SK-N-SH (cell line): Measurements from ENCODE around the gene WRNIP1. TPM values are rescaled to one million over a fixed set of nuclear protein-coding genes. Genes with fewer than 3 reads are reported as not detected.

Experiments
- CTCF ChIA-PET: fragments of 300-600, 350-600 bp; formaldehyde crosslinking; extraction: SDS; loops from one replicate; lab custom pipeline; 2021; lab: Yijun Ruan, JAX
- POLR2A ChIA-PET: fragments of 350-600 bp; sonication (Branson Sonifier 250); formaldehyde crosslinking; extraction: SDS; loops from one replicate; lab custom pipeline; 2020; ENCODE audit warnings: antibody characterized with exemption, inconsistent platforms; lab: Yijun Ruan, JAX
- DNase-seq: peaks from one replicate; pipeline ENCODE4 v3.0.0; 2012
- H2AFZ ChIP-seq: fragments of 200-600 bp; sonication (generic); 2 replicates; pipeline ENCODE4 v1.8.1; 2016; ENCODE audit warnings: antibody characterized with exemption, mild to moderate bottlenecking, low read depth
- H3F3A ChIP-seq: fragments of 200-600 bp; sonication (generic); replicated peaks from 2 replicates; pipeline ENCODE3; 2016; ENCODE audit warnings: antibody characterized with exemption, mild to moderate bottlenecking; ENCODE audit not compliant: insufficient read depth
- H3K27ac ChIP-seq, 2 experiments: fragments of 200-500 bp in 1 of 2; fragments of 200-600 bp in 1 of 2; sonication (Bioruptor generic) in 1 of 2; sonication (generic), shearing (Covaris generic) in 1 of 2; 2 replicates each; pipeline versions ENCODE4 v1.5.1 to v1.6.1; 2014 to 2016; ENCODE audit warnings: low read depth in 2 of 2, inconsistent platforms in 1 of 2, low read length in 1 of 2, mild to moderate bottlenecking in 1 of 2, mixed read lengths in 1 of 2
- H3K27me3 ChIP-seq: fragments of 200-600 bp; sonication (generic), shearing (Covaris generic); 2 replicates; pipeline ENCODE4 v1.6.1; 2016; ENCODE audit warnings: mixed run types; ENCODE audit not compliant: insufficient read depth
- H3K36me3 ChIP-seq, 2 experiments: fragments of 200-500 bp in 1 of 2; fragments of 200-600 bp in 1 of 2; sonication (Bioruptor generic) in 1 of 2; sonication (generic) in 1 of 2; replicated peaks in 1 of 2; 2 replicates each; pipeline versions ENCODE3 to v1.5.1; 2014 to 2016; ENCODE audit warnings: low read length in 1 of 2, mild to moderate bottlenecking in 1 of 2; ENCODE audit not compliant: insufficient read depth in 2 of 2, control insufficient read depth in 1 of 2
- H3K4me1 ChIP-seq, 2 experiments: fragments of 200-500 bp in 1 of 2; fragments of 200-600 bp in 1 of 2; sonication (Bioruptor generic) in 1 of 2; sonication (generic), shearing (Covaris generic) in 1 of 2; 2 replicates each; pipeline versions ENCODE4 v1.5.1 to v1.6.1; 2014 to 2016; ENCODE audit warnings: low read depth in 1 of 2, low read length in 1 of 2, mixed run types in 1 of 2; ENCODE audit not compliant: insufficient read depth in 2 of 2, control insufficient read depth in 1 of 2
- H3K4me2 ChIP-seq: fragments of 200-600 bp; sonication (generic), shearing (Covaris generic); 2 replicates; pipeline ENCODE4 v1.6.1; 2017; ENCODE audit warnings: mixed run types
- H3K4me3 ChIP-seq, 2 experiments: fragments of 200-500 bp in 1 of 2; fragments of 200-600 bp in 1 of 2; sonication (Bioruptor generic) in 1 of 2; sonication (generic), shearing (Covaris generic) in 1 of 2; 2 replicates each; pipeline versions ENCODE4 v1.5.1 to v1.8.1; 2014 to 2016; ENCODE audit warnings: low read depth in 2 of 2, inconsistent platforms in 1 of 2, low read length in 1 of 2, mild to moderate bottlenecking in 1 of 2, mixed read lengths in 1 of 2, moderate library complexity in 1 of 2
- H3K79me2 ChIP-seq: fragments of 200-600 bp; sonication (generic); 2 replicates; pipeline ENCODE4 v1.8.1; 2017; ENCODE audit warnings: mild to moderate bottlenecking; ENCODE audit not compliant: insufficient read depth
- H3K9ac ChIP-seq: fragments of 200-600 bp; sonication (generic); 2 replicates; pipeline ENCODE4 v1.6.1; 2017; ENCODE audit warnings: mixed run types
- H3K9me2 ChIP-seq: fragments of 200-600 bp; sonication (generic); 2 replicates; pipeline ENCODE4 v1.6.1; 2017; ENCODE audit warnings: mixed run types
- H3K9me3 ChIP-seq: fragments of 200-600 bp; sonication (generic); 2 replicates; pipeline ENCODE4 v1.6.1; 2017; ENCODE audit warnings: mixed run types, mild to moderate bottlenecking, moderate library complexity
- H4K20me1 ChIP-seq: fragments of 200-600 bp; sonication (generic); 2 replicates; pipeline ENCODE4 v1.6.1; 2017; ENCODE audit warnings: mild to moderate bottlenecking, mixed run types; ENCODE audit not compliant: insufficient read depth
- CHD2 ChIP-seq: fragments of 150-350 bp; IDR thresholded peaks from 2 replicates; pipeline ENCODE4 v1.6.1; 2018; ENCODE audit warnings: low read length; ENCODE audit not compliant: partially characterized antibody
- ELF1 ChIP-seq: IDR thresholded peaks from 2 replicates; pipeline ENCODE4 v1.4.0; 2012
- EP300 ChIP-seq, 2 experiments: IDR thresholded peaks; 2 replicates each; pipeline versions ENCODE4 v1.4.0 to v1.6.1; 2012; ENCODE audit warnings: borderline replicate concordance in 1 of 2, low read depth in 1 of 2, low read length in 1 of 2
- FOSL2 ChIP-seq: IDR thresholded peaks from 2 replicates; pipeline ENCODE4 v1.4.0; 2012; ENCODE audit warnings: low read depth, mild to moderate bottlenecking, moderate library complexity, borderline replicate concordance
- FOXJ3 ChIP-seq: sonication (generic); formaldehyde crosslinking; IDR thresholded peaks from 2 replicates; pipeline ENCODE4 v1.5.1; 2020; ENCODE audit warnings: mild to moderate bottlenecking, missing genetic modification reagents
- FOXM1 ChIP-seq: IDR thresholded peaks from 2 replicates; pipeline ENCODE4 v1.4.0; 2012; ENCODE audit warnings: low read depth, mild to moderate bottlenecking
- GABPA ChIP-seq: IDR thresholded peaks from 2 replicates; pipeline ENCODE4 v1.4.0; 2012; ENCODE audit warnings: low read depth, mild to moderate bottlenecking
- NFIC ChIP-seq: IDR thresholded peaks from 2 replicates; pipeline ENCODE4 v1.4.0; 2012; ENCODE audit warnings: borderline replicate concordance
- POLR2AphosphoS5 ChIP-seq: IDR thresholded peaks from 2 replicates; pipeline ENCODE4 v1.6.1; 2012; ENCODE audit warnings: low read depth, low read length
- REST ChIP-seq: IDR thresholded peaks from 2 replicates; pipeline ENCODE4 v1.6.1; 2012; ENCODE audit warnings: mild to moderate bottlenecking, low read depth, low read length, moderate library complexity
- RFX5 ChIP-seq: IDR thresholded peaks from 2 replicates; pipeline ENCODE4 v1.6.1; 2012; ENCODE audit warnings: mild to moderate bottlenecking, improper control_type of control experiment, low read length
- RXRA ChIP-seq: IDR thresholded peaks from 2 replicates; pipeline ENCODE4 v1.4.0; 2012; ENCODE audit warnings: low read depth, mild to moderate bottlenecking, borderline replicate concordance
- SIN3A ChIP-seq: IDR thresholded peaks from 2 replicates; pipeline ENCODE4 v1.6.1; 2012; ENCODE audit warnings: low read depth, mild to moderate bottlenecking, low read length, moderate library complexity, borderline replicate concordance
- SMC3 ChIP-seq: IDR thresholded peaks from 2 replicates; pipeline ENCODE4 v1.6.1; 2012; ENCODE audit warnings: low read depth, low read length, improper control_type of control experiment
- TCF12 ChIP-seq: IDR thresholded peaks from 2 replicates; pipeline ENCODE4 v1.4.0; 2012
- TEAD4 ChIP-seq: IDR thresholded peaks from 2 replicates; pipeline ENCODE4 v1.4.0; 2012; ENCODE audit warnings: mild to moderate bottlenecking, borderline replicate concordance; ENCODE audit not compliant: insufficient read depth
- USF2 ChIP-seq: fragments of 150-350 bp; IDR thresholded peaks from 2 replicates; pipeline ENCODE4 v1.6.1; 2017; ENCODE audit warnings: antibody characterized with exemption, low read length, low read depth, borderline replicate concordance
- YY1 ChIP-seq: IDR thresholded peaks from 2 replicates; pipeline ENCODE4 v1.4.0; 2012; ENCODE audit warnings: low read depth, mild to moderate bottlenecking
- ZBTB33 ChIP-seq: IDR thresholded peaks from 2 replicates; pipeline ENCODE4 v1.4.0; 2012; ENCODE audit warnings: low read depth, borderline replicate concordance
- WGBS: methylation state at CpG from one replicate; pipeline ENCODE4 v1.1.6; 2017; ENCODE audit warnings: low lambda C conversion rate; 5-methylcytosine and 5-hydroxymethylcytosine counted together
- polyA plus RNA-seq, 3 experiments: library from polyadenylated mRNA; depleted of rRNA; stranded (reverse); fragments of >200 nt; gene quantifications; 2 replicates each; pipeline ENCODE4 v1.2.3, GENCODE V29; 2012

WRNIP1 gene
- polyA plus RNA-seq, 1 of the 3 experiments (the other 2 are of a cell fraction), result 47.5 TPM

- TF ChIP-seq YY1 (no peak), FOSL2 (no peak), FOXJ3 (CRISPR knock-in tag) (no peak), FOXM1 (no peak), TCF12 (no peak), ZBTB33 (no peak), REST (no peak), POLR2AphosphoS5 (no peak), ELF1 (no peak), CHD2 (no peak), TEAD4 (no peak), RXRA (no peak), NFIC (no peak), SIN3A (no peak), EP300 (IDR thresholded peaks at IDR 0.05; ENCODE audit: borderline replicate concordance in 1 of 2, low read depth in 1 of 2, low read length in 1 of 2) (no peak), USF2 (no peak), RFX5 (no peak), SMC3 (no peak), GABPA (no peak)
- Histone ChIP-seq H3K27me3 (no peaks in the 10 kb centered on the region), H3K4me2 (no peak overlapping the region), H3K36me3 (no peaks in the 10 kb centered on the region), H3F3A (no peaks in the 10 kb centered on the region), H3K27ac (no peak overlapping the region), H3K79me2 (no peaks in the 10 kb centered on the region), H3K9me3 (no peaks in the 10 kb centered on the region), H4K20me1 (no peaks in the 10 kb centered on the region), H3K4me3 (no peak overlapping the region), H3K9me2 (no peaks in the 10 kb centered on the region), H3K9ac (no peak overlapping the region), H2AFZ (no peak overlapping the region), H3K4me1 (peaks cover 0 to 11% of the 10 kb centered on the region in 2 experiments; a peak in 3 of 4 replicates)
- ChIA-PET CTCF (interaction anchor here (1.3 to 11.8 kb wide), 4 partner anchors 13 to 1156 kb away, joined by 3 to 176 read pairs (median 60); partner anchors contain the start of gene WRNIP1), POLR2A (no interaction called here)
- WGBS, result 68% methylated on average over 5 of the region's 5 CpGs
- no peak for DNase-seq
Observed at GRCh38 chr6:2752477-2753109, 12.6 kb upstream of the WRNIP1 start.
